ENCODE measurements around the gene FER.
"Not testable (repeated sequence)": the region's sequence is repeated elsewhere in the genome, so short reads cannot be mapped to it uniquely, and the experiment has no call there.

The FER gene

GRCh38 chr5:108899244-108899643 lies 151.5 kb downstream of the FER start:
- not testable (repeated sequence) for DNase-seq

- DNase-seq = no peak
Measured at GRCh38 chr5:108900668-108901067, 153.0 kb downstream of the FER start.

- no peak for DNase-seq
Measured at GRCh38 chr5:108905805-108906204, 158.1 kb downstream of the FER start.

GRCh38 chr5:108910627-108911026 lies 162.9 kb downstream of the FER start:
- DNase-seq = no peak

- no peak for DNase-seq
Measured at GRCh38 chr5:108911055-108911454, 163.4 kb downstream of the FER start.

GRCh38 chr5:108917596-108917995 lies 169.9 kb downstream of the FER start:
- DNase-seq = no peak

GRCh38 chr5:108919591-108920326 lies 172.1 kb downstream of the FER start:
- no peak for DNase-seq

- DNase-seq = no peak
Measured at GRCh38 chr5:108924457-108924961, 176.8 kb downstream of the FER start.

GRCh38 chr5:108925073-108925472 lies 177.4 kb downstream of the FER start:
- no peak for DNase-seq

- no peak for DNase-seq
Measured at GRCh38 chr5:108930107-108930506, 182.4 kb downstream of the FER start.

GRCh38 chr5:108935611-108936010 lies 187.9 kb downstream of the FER start:
- no peak for DNase-seq

GRCh38 chr5:108937221-108937620 lies 189.5 kb downstream of the FER start:
- DNase-seq = no peak

- no peak for DNase-seq
Measured at GRCh38 chr5:108940506-108940905, 192.8 kb downstream of the FER start.

- no peak for DNase-seq
Measured at GRCh38 chr5:108941746-108942145, 194.0 kb downstream of the FER start.

- DNase-seq = no peak
Measured at GRCh38 chr5:108942701-108943100, 195.0 kb downstream of the FER start.

GRCh38 chr5:108945094-108945493 lies 197.4 kb downstream of the FER start:
- DNase-seq = no peak

GRCh38 chr5:108946008-108946407 lies 198.3 kb downstream of the FER start:
- no peak for DNase-seq

GRCh38 chr5:108947164-108947563 lies 199.5 kb downstream of the FER start:
- DNase-seq = no peak

- no peak for DNase-seq
Measured at GRCh38 chr5:108950276-108950675, 202.6 kb downstream of the FER start.

GRCh38 chr5:108953940-108954339 lies 206.2 kb downstream of the FER start:
- no peak for DNase-seq

- no peak for DNase-seq
Measured at GRCh38 chr5:108957333-108957732, 209.6 kb downstream of the FER start.

- DNase-seq = no peak
Measured at GRCh38 chr5:108966910-108967309, 219.2 kb downstream of the FER start.

GRCh38 chr5:108974594-108974993 lies 226.9 kb downstream of the FER start:
- DNase-seq = no peak

- DNase-seq = no peak
Measured at GRCh38 chr5:108975697-108976096, 228.0 kb downstream of the FER start.

Data from CD4-positive, alpha-beta T cell treated with Interleukin-17A for 4 hours (primary cell).